ENCODE measurements around the gene WBP1L.
"Not testable (repeated sequence)": the region's sequence is repeated elsewhere in the genome, so short reads cannot be mapped to it uniquely, and the experiment has no call there.

The WBP1L gene

DNA sequence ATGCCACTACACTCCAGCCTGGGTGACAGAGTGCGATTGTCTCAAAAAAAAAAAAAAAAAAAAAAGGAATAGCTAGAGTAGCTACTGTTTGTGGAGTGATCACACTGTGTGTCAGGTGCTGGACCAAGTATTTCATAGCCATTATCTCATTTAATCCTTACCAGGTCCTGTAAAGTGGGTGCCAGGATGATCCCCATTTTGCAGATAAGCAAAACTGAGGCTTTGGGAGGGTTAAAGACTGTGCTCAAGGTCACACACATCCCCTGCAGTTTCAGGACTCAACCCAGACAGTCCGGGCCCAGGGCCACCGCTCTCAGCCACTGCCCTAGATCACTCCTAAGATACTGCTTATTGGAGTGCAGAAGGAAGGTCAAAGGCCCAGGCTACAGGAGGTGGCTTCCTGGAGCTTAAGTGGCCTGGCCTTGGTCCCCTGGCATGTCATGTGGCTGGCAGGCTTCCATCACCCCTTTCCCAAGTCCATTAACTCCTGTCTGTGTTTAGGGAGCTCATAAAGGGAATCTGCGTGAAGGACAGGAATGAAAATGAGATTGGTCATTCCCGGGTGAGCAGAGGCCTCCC, 12.4 kb upstream of the WBP1L start:
- TF ChIP-seq, protein P1, sequence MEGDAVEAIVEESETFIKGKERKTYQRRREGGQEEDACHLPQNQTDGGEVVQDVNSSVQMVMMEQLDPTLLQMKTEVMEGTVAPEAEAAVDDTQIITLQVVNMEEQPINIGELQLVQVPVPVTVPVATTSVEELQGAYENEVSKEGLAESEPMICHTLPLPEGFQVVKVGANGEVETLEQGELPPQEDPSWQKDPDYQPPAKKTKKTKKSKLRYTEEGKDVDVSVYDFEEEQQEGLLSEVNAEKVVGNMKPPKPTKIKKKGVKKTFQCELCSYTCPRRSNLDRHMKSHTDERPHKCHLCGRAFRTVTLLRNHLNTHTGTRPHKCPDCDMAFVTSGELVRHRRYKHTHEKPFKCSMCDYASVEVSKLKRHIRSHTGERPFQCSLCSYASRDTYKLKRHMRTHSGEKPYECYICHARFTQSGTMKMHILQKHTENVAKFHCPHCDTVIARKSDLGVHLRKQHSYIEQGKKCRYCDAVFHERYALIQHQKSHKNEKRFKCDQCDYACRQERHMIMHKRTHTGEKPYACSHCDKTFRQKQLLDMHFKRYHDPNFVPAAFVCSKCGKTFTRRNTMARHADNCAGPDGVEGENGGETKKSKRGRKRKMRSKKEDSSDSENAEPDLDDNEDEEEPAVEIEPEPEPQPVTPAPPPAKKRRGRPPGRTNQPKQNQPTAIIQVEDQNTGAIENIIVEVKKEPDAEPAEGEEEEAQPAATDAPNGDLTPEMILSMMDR (IDR thresholded peaks at IDR 0.05; ENCODE audit: low read depth, low read length, missing control alignments) = no peak
- H3K4me3 ChIP-seq (replicated peaks; ENCODE audit: low read depth, low read length) = no peak overlapping the region
- no peak for DNase-seq (ENCODE audit: extremely low read depth, low read depth)

DNA sequence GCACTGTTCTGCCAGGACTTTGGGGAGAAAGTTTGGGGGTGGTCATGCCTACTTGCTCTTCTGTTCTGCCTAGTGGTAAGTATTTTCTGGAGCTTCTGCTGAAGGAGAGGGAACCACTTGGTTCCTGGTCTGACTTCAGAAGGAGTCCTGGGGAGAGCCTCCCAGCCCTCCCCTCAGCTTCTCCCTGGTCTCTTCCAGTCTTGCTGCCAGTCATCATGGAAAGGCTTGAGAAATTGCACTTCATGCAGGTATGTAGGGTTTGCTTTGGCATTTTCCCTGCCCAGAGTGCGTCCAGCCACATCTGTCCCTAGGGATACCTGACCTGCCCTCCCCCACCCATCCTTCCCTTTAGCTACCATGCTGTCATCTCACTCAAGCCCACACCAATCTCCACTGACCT, 11.1 kb upstream of the WBP1L start:
- TF ChIP-seq, protein P1 (IDR thresholded peaks at IDR 0.05; ENCODE audit: low read depth, low read length, missing control alignments) = no peak
- no peak overlapping the region for H3K4me3 ChIP-seq (replicated peaks; ENCODE audit: low read depth, low read length)
- no peak for DNase-seq (ENCODE audit: extremely low read depth, low read depth)

- TF ChIP-seq, protein P1 (IDR thresholded peaks at IDR 0.05; ENCODE audit: low read depth, low read length, missing control alignments) = no peak
- DNase-seq (ENCODE audit: extremely low read depth, low read depth) = no peak
- H3K4me3 ChIP-seq (replicated peaks; ENCODE audit: low read depth, low read length) = no peak overlapping the region
These were observed 8.6 kb upstream of the WBP1L start for GRCh38 chr10:102735065-102735562.

GRCh38 chr10:102738692-102739121, 5.0 kb upstream of the WBP1L start:
- H3K4me3 ChIP-seq (replicated peaks; ENCODE audit: low read depth, low read length) = no peak overlapping the region
- DNase-seq (ENCODE audit: extremely low read depth, low read depth) = no peak
- TF ChIP-seq, protein P1 (IDR thresholded peaks at IDR 0.05; ENCODE audit: low read depth, low read length, missing control alignments) = no peak

- H3K4me3 ChIP-seq (replicated peaks; ENCODE audit: low read depth, low read length) = no peak overlapping the region
- TF ChIP-seq, protein P1 (IDR thresholded peaks at IDR 0.05; ENCODE audit: low read depth, low read length, missing control alignments) = no peak
- DNase-seq (ENCODE audit: extremely low read depth, low read depth) = no peak
These were observed 3.5 kb upstream of the WBP1L start for GRCh38 chr10:102740229-102740628.

DNA sequence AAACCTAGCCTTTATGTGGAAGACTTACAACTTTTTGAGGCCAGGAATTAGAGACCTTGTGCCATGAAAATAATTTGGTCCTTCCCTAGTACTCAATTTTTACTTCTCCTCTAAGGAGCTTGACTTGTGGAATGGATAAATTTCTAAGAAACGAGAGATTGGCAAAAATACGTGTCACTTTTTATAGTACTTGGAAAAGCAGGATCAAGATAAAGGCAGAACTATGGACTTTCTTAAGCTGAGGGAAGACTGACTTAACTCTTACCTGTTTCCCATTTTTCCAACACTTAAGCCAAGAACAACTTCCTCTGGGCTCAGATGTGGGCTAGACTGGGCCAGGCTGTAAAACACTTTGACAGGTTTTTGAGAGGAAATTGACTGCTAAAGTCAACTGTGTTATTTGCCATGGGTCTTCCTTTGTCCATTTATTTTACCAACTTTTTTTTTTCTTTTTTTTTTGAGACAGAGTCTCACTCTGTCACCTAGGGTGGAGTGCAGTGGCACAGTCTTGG, 2.0 kb upstream of the WBP1L start:
- no peak overlapping the region for H3K4me3 ChIP-seq (replicated peaks; ENCODE audit: low read depth, low read length)
- TF ChIP-seq, protein P1 (IDR thresholded peaks at IDR 0.05; ENCODE audit: low read depth, low read length, missing control alignments) = no peak
- no peak for DNase-seq (ENCODE audit: extremely low read depth, low read depth)

GRCh38 chr10:102742313-102742712, 1.4 kb upstream of the WBP1L start:
- DNase-seq (ENCODE audit: extremely low read depth, low read depth); H3K4me3 ChIP-seq (replicated peaks; ENCODE audit: low read depth, low read length): not testable (repeated sequence)

Measured in HFF-Myc (cell line).